Stomach (tissue), 9 donors: ENCODE measurements around the gene M6PR. TPM values are rescaled to one million over a fixed set of nuclear protein-coding genes. Genes with fewer than 3 reads are reported as not detected.

Source experiments
- DNase-seq, 2 donors: peaks; one replicate each; pipeline versions ENCODE4 v3.0.0 to v3.0.0-alpha.2; 2013 to 2019
- H3K27ac ChIP-seq, 5 donors: fragments of 200-600 bp in 4 of 5; sonication (generic) in 4 of 5; one replicate each; pipeline ENCODE4 v1.5.1; 2013 to 2019; ENCODE audit warnings: mild to moderate bottlenecking in 1 of 5, moderate library complexity in 1 of 5
- H3K27me3 ChIP-seq, 3 donors: fragments of 200-600 bp; sonication (generic); one replicate each; pipeline ENCODE4 v1.5.1; 2017 to 2019; ENCODE audit warnings: mixed run types in 1 of 3
- H3K36me3 ChIP-seq, 4 donors: fragments of 200-600 bp; sonication (generic); 1 replicate in 3 of 4; 2 replicates in 1 of 4; pipeline ENCODE4 v1.5.1; 2016 to 2019
- H3K4me1 ChIP-seq, 4 donors: fragments of 200-600 bp; sonication (generic); one replicate each; pipeline ENCODE4 v1.5.1; 2016 to 2019
- H3K4me3 ChIP-seq, 4 donors: fragments of 200-600 bp; sonication (generic) in 3 of 4; one replicate each; pipeline ENCODE4 v1.5.1; 2016 to 2019; ENCODE audit warnings: mild to moderate bottlenecking in 1 of 4
- H3K9me3 ChIP-seq, 4 donors: fragments of 200-600 bp; sonication (generic); one replicate each; pipeline ENCODE4 v1.5.1; 2016 to 2019
- EP300 ChIP-seq: sonication (generic); formaldehyde crosslinking; IDR thresholded peaks from one replicate; pipeline ENCODE4 v1.6.1; 2017; ENCODE audit warnings: antibody characterized with exemption
- POLR2A ChIP-seq, 4 donors: fragments of 450-650 bp; IDR thresholded peaks; one replicate each; pipeline ENCODE4 v1.6.1; 2016; ENCODE audit warnings: antibody characterized with exemption in 4 of 4, control low read depth in 2 of 4, mild to moderate bottlenecking in 1 of 4, moderate library complexity in 1 of 4
- POLR2AphosphoS5 ChIP-seq, 3 donors: sonication (generic); formaldehyde crosslinking; IDR thresholded peaks; one replicate each; pipeline ENCODE4 v1.6.1; 2016; ENCODE audit warnings: antibody characterized with exemption in 3 of 3
- WGBS, 5 donors: extraction: QIAGEN DNeasy Blood & Tissue Kit in 3 of 5; methylation state at CpG; one replicate each; pipeline versions ENCODE4 v1.1.5 to v1.1.7; 2013 to 2018; 5-methylcytosine and 5-hydroxymethylcytosine counted together
- intact Hi-C: fragments of 100-400 bp; cut with DNase I; formaldehyde crosslinking; loops from one replicate; pipeline ENCODE4 v1.15.1; 2023; ENCODE audit warnings: low total_unique reads
- polyA plus RNA-seq, 3 donors: library from polyadenylated mRNA; stranded (reverse); fragments of 200-250 nt; gene quantifications; one replicate each; pipeline ENCODE4 v1.2.3, GENCODE V29; 2013
- total RNA-seq, 5 donors: library from RNA; depleted of rRNA; stranded (reverse); fragments of >200 nt; gene quantifications; one replicate each; pipeline versions ENCODE4 v1.1.0 to v1.2.3, GENCODE V29; 2014 to 2016
- TF ChIP-seq, protein P1 (sequence below), 7 experiments: fragments of 450-650 bp in 4 of 7; fragments of 200-600 bp in 3 of 7; sonication (generic) in 3 of 7; IDR thresholded peaks; one replicate each; pipeline ENCODE4 v1.5.1; 2016 to 2019; ENCODE audit warnings: antibody characterized with exemption in 7 of 7, control low read depth in 2 of 7, mild to moderate bottlenecking in 1 of 7
- donor health status: healthy with polysubstance abuse.
- donor health status: Bipolar disorder and iron deficiency.
- donor health status: healthy.

Gene M6PR
- total and polyA plus RNA-seq, 8 donors, result 20.9 to 155 (median 49.8) TPM

DNA sequence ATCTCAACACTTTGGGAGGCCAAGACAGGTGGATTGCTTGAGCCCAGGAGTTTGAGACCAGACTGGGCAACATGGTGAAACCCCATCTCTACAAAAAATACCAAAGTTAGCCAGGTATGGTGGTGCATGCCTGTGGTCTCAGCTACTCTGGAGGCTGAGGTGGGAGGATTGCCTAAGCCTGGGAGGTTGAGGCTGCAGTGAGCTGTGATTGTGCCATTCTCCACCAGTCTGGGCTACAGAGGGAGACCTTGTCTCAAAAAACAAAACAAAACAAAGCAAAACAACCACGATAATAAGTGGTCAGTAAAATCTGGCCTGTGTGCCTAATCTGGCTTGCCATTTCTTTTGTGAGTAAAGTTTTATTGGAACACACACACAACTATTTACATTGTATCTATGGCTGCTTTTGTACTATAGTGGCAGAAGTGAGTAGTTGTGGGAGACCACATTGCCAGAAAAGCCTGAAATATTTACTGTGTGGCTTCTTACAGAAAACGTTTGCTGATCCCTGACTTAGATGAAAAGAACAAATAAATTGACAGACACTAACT, 20.5 kb upstream of the M6PR start:
- H3K27me3 ChIP-seq, result no peaks in the 10 kb centered on the region
- H3K4me1 ChIP-seq, result no peaks in the 10 kb centered on the region
- H3K4me3 ChIP-seq, result no peak overlapping the region
- TF ChIP-seq POLR2A (IDR thresholded peaks at IDR 0.05) (no peak), EP300 (no peak), POLR2AphosphoS5 (IDR thresholded peaks at IDR 0.05) (no peak)
- TF ChIP-seq, protein P1, sequence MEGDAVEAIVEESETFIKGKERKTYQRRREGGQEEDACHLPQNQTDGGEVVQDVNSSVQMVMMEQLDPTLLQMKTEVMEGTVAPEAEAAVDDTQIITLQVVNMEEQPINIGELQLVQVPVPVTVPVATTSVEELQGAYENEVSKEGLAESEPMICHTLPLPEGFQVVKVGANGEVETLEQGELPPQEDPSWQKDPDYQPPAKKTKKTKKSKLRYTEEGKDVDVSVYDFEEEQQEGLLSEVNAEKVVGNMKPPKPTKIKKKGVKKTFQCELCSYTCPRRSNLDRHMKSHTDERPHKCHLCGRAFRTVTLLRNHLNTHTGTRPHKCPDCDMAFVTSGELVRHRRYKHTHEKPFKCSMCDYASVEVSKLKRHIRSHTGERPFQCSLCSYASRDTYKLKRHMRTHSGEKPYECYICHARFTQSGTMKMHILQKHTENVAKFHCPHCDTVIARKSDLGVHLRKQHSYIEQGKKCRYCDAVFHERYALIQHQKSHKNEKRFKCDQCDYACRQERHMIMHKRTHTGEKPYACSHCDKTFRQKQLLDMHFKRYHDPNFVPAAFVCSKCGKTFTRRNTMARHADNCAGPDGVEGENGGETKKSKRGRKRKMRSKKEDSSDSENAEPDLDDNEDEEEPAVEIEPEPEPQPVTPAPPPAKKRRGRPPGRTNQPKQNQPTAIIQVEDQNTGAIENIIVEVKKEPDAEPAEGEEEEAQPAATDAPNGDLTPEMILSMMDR (IDR thresholded peaks at IDR 0.05), result no peak
- H3K27ac ChIP-seq, result no peak overlapping the region
- intact Hi-C loops, result no loop called here
- peaks cover 11 to 39% (median 31%) of the 10 kb centered on the region in 4 donors for H3K9me3 ChIP-seq
- no peaks in the 10 kb centered on the region for H3K36me3 ChIP-seq
- DNase-seq, result no peak
- 31 to 46% (median 45%) methylated on average over 2 of the region's 2 CpGs for WGBS, 5 donors

DNA sequence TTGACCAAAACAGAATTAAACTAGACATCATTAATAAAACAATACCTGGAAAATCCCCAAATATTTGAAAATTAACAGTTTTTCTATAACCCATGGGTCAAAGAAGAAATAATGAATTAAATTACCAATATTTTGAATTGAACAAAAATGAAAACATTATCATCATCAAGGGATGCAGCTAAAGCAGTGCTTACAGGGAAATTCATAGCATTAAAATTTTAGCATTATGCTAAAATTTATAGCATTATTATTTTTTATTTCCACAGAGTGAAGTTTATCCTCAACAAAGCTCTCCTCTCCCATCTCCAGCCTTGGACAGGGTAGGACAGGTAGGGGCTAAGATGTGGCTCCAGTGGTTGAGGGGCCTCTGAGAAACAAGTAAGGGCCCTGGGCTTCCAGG, 19.3 kb upstream of the M6PR start:
- Histone ChIP-seq H3K36me3 (no peaks in the 10 kb centered on the region), H3K4me3 (no peak overlapping the region), H3K9me3 (peaks cover 11 to 37% (median 30%) of the 10 kb centered on the region in 4 donors), H3K27me3 (no peaks in the 10 kb centered on the region), H3K27ac (no peak overlapping the region), H3K4me1 (no peaks in the 10 kb centered on the region)
- no peak for DNase-seq
- TF ChIP-seq, protein P1 (IDR thresholded peaks at IDR 0.05), result no peak
- TF ChIP-seq POLR2AphosphoS5 (IDR thresholded peaks at IDR 0.05) (no peak), POLR2A (IDR thresholded peaks at IDR 0.05) (no peak), EP300 (no peak)
- intact Hi-C loops, result no loop called here

DNA sequence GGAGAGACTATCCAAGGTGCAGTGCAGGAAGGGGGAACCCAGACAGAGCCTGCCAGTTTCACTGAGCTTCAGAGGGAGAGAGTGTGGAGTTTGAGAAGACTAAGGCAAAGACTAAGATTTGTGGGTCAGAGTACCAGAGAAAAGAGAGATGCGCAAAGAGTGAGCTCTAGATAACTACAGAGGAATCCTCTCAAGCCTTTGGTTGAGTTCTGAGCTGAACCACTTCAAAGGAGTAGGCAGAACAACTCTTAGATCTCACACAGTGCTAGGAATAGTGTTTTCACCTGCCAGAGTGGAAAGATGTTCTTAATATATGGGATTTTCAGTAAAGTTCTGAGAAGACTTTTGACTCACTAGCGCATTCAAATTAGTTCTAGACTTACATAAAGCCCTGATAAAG, 10.7 kb upstream of the M6PR start:
- Histone ChIP-seq H3K9me3 (no peaks in the 10 kb centered on the region), H3K4me3 (no peak overlapping the region), H3K27me3 (no peaks in the 10 kb centered on the region), H3K27ac (no peak overlapping the region), H3K4me1 (no peaks in the 10 kb centered on the region), H3K36me3 (no peaks in the 10 kb centered on the region)
- intact Hi-C loops, result no loop called here
- no peak for TF ChIP-seq EP300
- TF ChIP-seq POLR2AphosphoS5 (IDR thresholded peaks at IDR 0.05), result no peak
- TF ChIP-seq, protein P1 (IDR thresholded peaks at IDR 0.05), result no peak
- TF ChIP-seq POLR2A (IDR thresholded peaks at IDR 0.05), result no peak
- no peak for DNase-seq
- 93 to 99% (median 96%) methylated on average over 2 of the region's 2 CpGs for WGBS, 5 donors

- intact Hi-C loops, result no loop called here
- WGBS, 5 donors, result 45 to 74% (median 71%) methylated on average over 2 of the region's 2 CpGs
- Histone ChIP-seq H3K4me1 (no peaks in the 10 kb centered on the region), H3K27me3 (no peaks in the 10 kb centered on the region), H3K9me3 (no peaks in the 10 kb centered on the region), H3K36me3 (no peaks in the 10 kb centered on the region), H3K27ac (no peak overlapping the region), H3K4me3 (no peak overlapping the region)
- no peak for DNase-seq
- no peak for TF ChIP-seq EP300
- no peak for TF ChIP-seq POLR2A (IDR thresholded peaks at IDR 0.05)
- TF ChIP-seq, protein P1 (IDR thresholded peaks at IDR 0.05), result no peak
- no peak for TF ChIP-seq POLR2AphosphoS5 (IDR thresholded peaks at IDR 0.05)
Observed at GRCh38 chr12:8958066-8958465, 8.6 kb upstream of the M6PR start.
